GM12878 (cell line): ENCODE measurements around the gene PIGU. TPM values are rescaled to one million over a fixed set of nuclear protein-coding genes. Genes with fewer than 3 reads are reported as not detected.

Experiments used
- ATAC-seq: fragments of 200-7000 bp; cut with Tn5 transposase; 3 replicates; pipeline ENCODE4 v1.9.1; 2020; ENCODE audit warnings: mild to moderate bottlenecking, moderate library complexity
- BruUV-seq: library from RNA; stranded (reverse); fragments of 400-500 nt; replicated peaks from 2 replicates; lab custom pipeline; 2021; lab: Mats Ljungman, UMichigan
- CTCF ChIA-PET: fragments of 300-600 bp; sonication (Branson Sonifier 250); formaldehyde crosslinking; extraction: SDS; loops from one replicate; lab custom pipeline; 2021; ENCODE audit warnings: inconsistent platforms; lab: Yijun Ruan, JAX
- POLR2A ChIA-PET: fragments of 350-600 bp; formaldehyde crosslinking; extraction: SDS; loops from one replicate; lab custom pipeline; 2021; ENCODE audit warnings: inconsistent platforms; lab: Charles Lee
- RAD21 ChIA-PET: fragments of 300-600 bp; sonication (Branson Sonifier 250); formaldehyde crosslinking; loops from one replicate; lab custom pipeline; 2023; ENCODE audit warnings: antibody characterized with exemption; ENCODE audit not compliant: unreplicated experiment; lab: Charles Lee
- SMC1A ChIA-PET: fragments of 300-600 bp; sonication (Branson Sonifier 250); formaldehyde crosslinking; loops from one replicate; lab custom pipeline; 2023; ENCODE audit not compliant: unreplicated experiment, uncharacterized antibody; lab: Charles Lee
- DNase-seq: peaks from one replicate; pipeline ENCODE4 v3.0.0-alpha.2; 2011; ENCODE audit warnings: low read depth, low spot score
- FAIRE-seq: peaks from 3 replicates; lab custom pipeline; 2011; peaks lifted over from hg19 to GRCh38; lab: Jason Lieb, UNC
- H2AFZ ChIP-seq: 2 replicates; pipeline ENCODE4 v1.6.0; 2011; ENCODE audit warnings: low read depth, low read length, control low read depth; ENCODE audit not compliant: control insufficient read depth
- H3K27ac ChIP-seq: 2 replicates; pipeline ENCODE4 v1.5.1; 2011; ENCODE audit warnings: control low read depth; ENCODE audit not compliant: control insufficient read depth, insufficient read depth
- H3K27me3 ChIP-seq, 2 experiments: replicated peaks in 1 of 2; 2 replicates each; pipeline versions ENCODE4 v1.6.0 to v1.6.1; 2011; ENCODE audit warnings: low read length in 1 of 2; ENCODE audit not compliant: control insufficient read depth in 2 of 2, insufficient read depth in 2 of 2
- H3K36me3 ChIP-seq, 2 experiments: 2 replicates each; pipeline ENCODE4 v1.5.1; 2011; ENCODE audit warnings: low read length in 1 of 2; ENCODE audit not compliant: control insufficient read depth in 2 of 2, insufficient read depth in 2 of 2
- H3K4me1 ChIP-seq: 2 replicates; pipeline ENCODE4 v1.6.1; 2011; ENCODE audit warnings: mild to moderate bottlenecking, low read length, moderate library complexity, mixed read lengths; ENCODE audit not compliant: control insufficient read depth, insufficient read depth
- H3K4me2 ChIP-seq: 2 replicates; pipeline ENCODE4 v1.6.0; 2011; ENCODE audit warnings: control low read depth; ENCODE audit not compliant: control insufficient read depth, insufficient read depth
- H3K4me3 ChIP-seq: fragments of 200-600 bp; sonication (generic); 2 replicates; pipeline ENCODE4 v1.5.1; 2016
- H3K79me2 ChIP-seq: 2 replicates; pipeline ENCODE4 v1.6.0; 2011; ENCODE audit warnings: low read length; ENCODE audit not compliant: control insufficient read depth, insufficient read depth
- H3K9ac ChIP-seq: 2 replicates; pipeline ENCODE4 v1.8.0; 2011; ENCODE audit warnings: low read length, control low read depth, mixed read lengths; ENCODE audit not compliant: control insufficient read depth, insufficient read depth
- H3K9me3 ChIP-seq: replicated peaks from 3 replicates; pipeline ENCODE4 v1.5.1; 2011; ENCODE audit warnings: mild to moderate bottlenecking, low read length; ENCODE audit not compliant: control insufficient read depth, insufficient read depth
- H4K20me1 ChIP-seq: 2 replicates; pipeline ENCODE4 v1.6.0; 2011; ENCODE audit not compliant: control insufficient read depth, insufficient read depth
- NFYB ChIP-seq: IDR thresholded peaks from 2 replicates; pipeline ENCODE4 v1.6.1; 2011; ENCODE audit warnings: low read depth, mild to moderate bottlenecking, low read length, improper control_type of control experiment, moderate library complexity; ENCODE audit not compliant: insufficient read depth
- POLR2AphosphoS5 ChIP-seq: IDR thresholded peaks from 2 replicates; pipeline ENCODE4 v1.6.1; 2011; ENCODE audit warnings: mild to moderate bottlenecking, low read length, inconsistent platforms
- RAD51 ChIP-seq: fragments of 450-650 bp; IDR thresholded peaks from 2 replicates; pipeline ENCODE4 v1.6.1; 2016; ENCODE audit warnings: moderate library complexity, mild to moderate bottlenecking, inconsistent platforms
- STAT1 ChIP-seq: fragments of 450-650 bp; conservative IDR thresholded peaks from 2 replicates; pipeline ENCODE4 v1.6.1; 2014; ENCODE audit warnings: antibody characterized with exemption, mild to moderate bottlenecking
- WRNIP1 ChIP-seq: IDR thresholded peaks from 2 replicates; pipeline ENCODE4 v1.6.1; 2011; ENCODE audit warnings: low read depth, low read length, improper control_type of control experiment, borderline replicate concordance
- ZBED1 ChIP-seq: IDR thresholded peaks from 2 replicates; pipeline ENCODE4 v1.6.1; 2016; ENCODE audit warnings: borderline replicate concordance
- WGBS: methylation state at CpG from one replicate; pipeline ENCODE4 v1.1.6; 2016; ENCODE audit warnings: low lambda C conversion rate; ENCODE audit not compliant: insufficient replicate concordance, insufficient coverage; ENCODE audit errors: missing lambda C conversion rate; 5-methylcytosine and 5-hydroxymethylcytosine counted together
- in situ Hi-C: fragments of 300-500 bp; cut with MboI; formaldehyde crosslinking; loops from 9 replicates; pipeline ENCODE4 v1.14.3; 2018; ENCODE audit warnings: mixed read lengths
- intact Hi-C: fragments of 100-400 bp; cut with micrococcal nuclease; formaldehyde crosslinking; loops from one replicate; pipeline ENCODE4 v1.14.2; 2022; ENCODE audit not compliant: unreplicated experiment
- polyA plus RNA-seq, 11 experiments: library from polyadenylated mRNA; depleted of rRNA in 4 of 11; unstranded in 6 of 11; stranded (reverse) in 5 of 11; fragments of >200 nt; fragmentation: Nextera tagmentation in 4 of 11; fragmentation: Illumina TruSeq in 1 of 11; extraction: Ambion mirVana in 4 of 11; extraction: Trizol in 1 of 11; gene quantifications; 1 replicate in 1 of 11; 2 replicates in 10 of 11; pipeline versions ENCODE4 v1.2.1 to v1.2.3, GENCODE V29; 2011 to 2016; ENCODE audit warnings: inconsistent platforms in 2 of 11, missing spikeins in 2 of 11, low read depth in 1 of 11
- total RNA-seq, 4 experiments: library from RNA; depleted of rRNA in 3 of 4; stranded (reverse); fragments of >200 nt in 3 of 4; fragmentation: Illumina TruSeq in 1 of 4; extraction: Trizol in 1 of 4; gene quantifications; 2 replicates each; pipeline versions ENCODE4 v1.2.1 to v1.2.3, GENCODE V29; 2013 to 2021
- TF ChIP-seq, protein P1 (sequence below): fragments of 450-650 bp; IDR thresholded peaks from 2 replicates; pipeline ENCODE4 v1.6.1; 2016; ENCODE audit warnings: mild to moderate bottlenecking
- TF ChIP-seq, protein P2 (sequence below): fragments of 450-650 bp; IDR thresholded peaks from 2 replicates; pipeline ENCODE4 v1.6.1; 2017; ENCODE audit warnings: mild to moderate bottlenecking, moderate library complexity

Gene PIGU
- total and polyA plus RNA-seq, 10 of the 15 experiments (the other 5 are each of a cell fraction or from before 2014, with no cell fraction given) = 4.1 to 88.2 (median 25.0) TPM

DNA sequence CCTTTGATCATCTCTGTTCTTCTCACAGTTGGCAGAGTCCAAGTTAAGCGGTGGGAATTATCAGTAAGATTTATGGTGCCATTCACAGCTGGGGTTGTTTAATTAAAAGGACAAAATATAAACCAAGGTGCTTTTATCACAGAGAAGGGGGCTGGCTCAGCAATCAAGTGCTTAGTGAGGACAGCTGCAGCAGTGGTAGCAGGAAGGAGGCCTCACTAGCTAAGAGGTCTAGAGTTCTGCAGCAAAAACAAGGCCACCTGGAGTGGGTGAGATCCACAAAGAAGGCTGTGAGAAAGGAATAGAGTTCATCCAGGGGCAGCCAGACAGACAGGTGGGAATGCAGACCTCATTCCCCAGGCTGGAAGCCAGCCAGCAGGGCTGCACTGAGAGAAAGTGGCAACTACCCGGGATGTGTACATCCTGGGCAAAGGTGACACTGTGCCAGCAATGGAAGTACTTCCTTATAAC is 37.1 kb downstream of the PIGU start:
- in situ Hi-C loops (no loop called here), intact Hi-C loops (no loop called here)
- Histone ChIP-seq H3K4me2 (no peak overlapping the region), H3K27me3 (no peaks in the 10 kb centered on the region), H3K36me3 (peaks cover 0 to 6% of the 10 kb centered on the region in 2 experiments; a peak in 3 of 4 replicates), H3K27ac (no peak overlapping the region), H3K4me3 (no peak overlapping the region), H3K9me3 (no peaks in the 10 kb centered on the region), H3K79me2 (no peaks in the 10 kb centered on the region), H2AFZ (no peak overlapping the region), H4K20me1 (no peaks in the 10 kb centered on the region), H3K9ac (no peak overlapping the region), H3K4me1 (no peaks in the 10 kb centered on the region)
- ATAC-seq (no peak), FAIRE-seq (no peak), DNase-seq (no peak)
- 74% methylated on average over 2 of the region's 2 CpGs for WGBS
- POLR2A ChIA-PET = no interaction called here
- RAD21 ChIA-PET = no interaction called here
- CTCF ChIA-PET = interaction anchor here (1.4 kb wide), 1 partner anchor 130 kb away, joined by 3 read pairs; no protein-coding TSS in a partner anchor
- TF ChIP-seq WRNIP1 = no peak
- TF ChIP-seq STAT1 = no peak
- TF ChIP-seq ZBED1 = no peak
- no peak for TF ChIP-seq RAD51
- TF ChIP-seq NFYB = no peak
- TF ChIP-seq, protein P1, sequence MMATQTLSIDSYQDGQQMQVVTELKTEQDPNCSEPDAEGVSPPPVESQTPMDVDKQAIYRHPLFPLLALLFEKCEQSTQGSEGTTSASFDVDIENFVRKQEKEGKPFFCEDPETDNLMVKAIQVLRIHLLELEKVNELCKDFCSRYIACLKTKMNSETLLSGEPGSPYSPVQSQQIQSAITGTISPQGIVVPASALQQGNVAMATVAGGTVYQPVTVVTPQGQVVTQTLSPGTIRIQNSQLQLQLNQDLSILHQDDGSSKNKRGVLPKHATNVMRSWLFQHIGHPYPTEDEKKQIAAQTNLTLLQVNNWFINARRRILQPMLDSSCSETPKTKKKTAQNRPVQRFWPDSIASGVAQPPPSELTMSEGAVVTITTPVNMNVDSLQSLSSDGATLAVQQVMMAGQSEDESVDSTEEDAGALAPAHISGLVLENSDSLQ = no peak
- TF ChIP-seq POLR2AphosphoS5 = no peak
- TF ChIP-seq, protein P2, sequence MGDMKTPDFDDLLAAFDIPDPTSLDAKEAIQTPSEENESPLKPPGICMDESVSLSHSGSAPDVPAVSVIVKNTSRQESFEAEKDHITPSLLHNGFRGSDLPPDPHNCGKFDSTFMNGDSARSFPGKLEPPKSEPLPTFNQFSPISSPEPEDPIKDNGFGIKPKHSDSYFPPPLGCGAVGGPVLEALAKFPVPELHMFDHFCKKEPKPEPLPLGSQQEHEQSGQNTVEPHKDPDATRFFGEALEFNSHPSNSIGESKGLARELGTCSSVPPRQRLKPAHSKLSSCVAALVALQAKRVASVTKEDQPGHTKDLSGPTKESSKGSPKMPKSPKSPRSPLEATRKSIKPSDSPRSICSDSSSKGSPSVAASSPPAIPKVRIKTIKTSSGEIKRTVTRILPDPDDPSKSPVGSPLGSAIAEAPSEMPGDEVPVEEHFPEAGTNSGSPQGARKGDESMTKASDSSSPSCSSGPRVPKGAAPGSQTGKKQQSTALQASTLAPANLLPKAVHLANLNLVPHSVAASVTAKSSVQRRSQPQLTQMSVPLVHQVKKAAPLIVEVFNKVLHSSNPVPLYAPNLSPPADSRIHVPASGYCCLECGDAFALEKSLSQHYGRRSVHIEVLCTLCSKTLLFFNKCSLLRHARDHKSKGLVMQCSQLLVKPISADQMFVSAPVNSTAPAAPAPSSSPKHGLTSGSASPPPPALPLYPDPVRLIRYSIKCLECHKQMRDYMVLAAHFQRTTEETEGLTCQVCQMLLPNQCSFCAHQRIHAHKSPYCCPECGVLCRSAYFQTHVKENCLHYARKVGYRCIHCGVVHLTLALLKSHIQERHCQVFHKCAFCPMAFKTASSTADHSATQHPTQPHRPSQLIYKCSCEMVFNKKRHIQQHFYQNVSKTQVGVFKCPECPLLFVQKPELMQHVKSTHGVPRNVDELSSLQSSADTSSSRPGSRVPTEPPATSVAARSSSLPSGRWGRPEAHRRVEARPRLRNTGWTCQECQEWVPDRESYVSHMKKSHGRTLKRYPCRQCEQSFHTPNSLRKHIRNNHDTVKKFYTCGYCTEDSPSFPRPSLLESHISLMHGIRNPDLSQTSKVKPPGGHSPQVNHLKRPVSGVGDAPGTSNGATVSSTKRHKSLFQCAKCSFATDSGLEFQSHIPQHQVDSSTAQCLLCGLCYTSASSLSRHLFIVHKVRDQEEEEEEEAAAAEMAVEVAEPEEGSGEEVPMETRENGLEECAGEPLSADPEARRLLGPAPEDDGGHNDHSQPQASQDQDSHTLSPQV = no peak
- SMC1A ChIA-PET = interaction anchor here (0.7 to 0.9 kb wide), 2 partner anchors 123 to 130 kb away, joined by 3 read pairs; partner anchors contain the start of gene DYNLRB1
- BruUV-seq = no TSS peak
